Progenitor cell of endocrine pancreas (in vitro differentiated cells): Measurements from ENCODE around the gene TMEM196. TPM values are rescaled to one million over a fixed set of nuclear protein-coding genes. Genes with fewer than 3 reads are reported as not detected.
"Not testable (repeated sequence)": the region's sequence is repeated elsewhere in the genome, so short reads cannot be mapped to it uniquely, and the experiment has no call there.

Source experiments
- DNase-seq: peaks from one replicate; pipeline ENCODE4 v3.0.0; 2021; ENCODE audit warnings: low spot score; ENCODE audit not compliant: unreplicated experiment
- H3K27ac Mint-ChIP-seq: 2 replicates; pipeline ENCODE4 v1.8.0; 2021; ENCODE audit warnings: mild to moderate bottlenecking, moderate library complexity, mixed read lengths
- H3K27me3 Mint-ChIP-seq: 2 replicates; pipeline ENCODE4 v1.8.0; 2021; ENCODE audit warnings: mixed read lengths
- H3K36me3 Mint-ChIP-seq: 2 replicates; pipeline ENCODE4 v1.8.0; 2022; ENCODE audit warnings: mixed read lengths; ENCODE audit not compliant: insufficient read depth
- H3K4me1 Mint-ChIP-seq: 2 replicates; pipeline ENCODE4 v1.8.0; 2021; ENCODE audit warnings: low read depth, mixed read lengths
- H3K4me3 Mint-ChIP-seq: 2 replicates; pipeline ENCODE4 v1.8.0; 2021; ENCODE audit warnings: low read depth, mild to moderate bottlenecking, moderate library complexity, mixed read lengths
- H3K9me3 Mint-ChIP-seq: 2 replicates; pipeline ENCODE4 v1.8.0; 2021; ENCODE audit warnings: low read depth, mixed read lengths
- CTCF ChIP-seq: fragments of 200-600 bp; sonication (generic); IDR thresholded peaks from one replicate; pipeline ENCODE4 v1.5.0; 2021; ENCODE audit warnings: antibody characterized with exemption, mild to moderate bottlenecking; ENCODE audit not compliant: unreplicated experiment
- total RNA-seq: library from RNA; stranded (reverse); gene quantifications from 2 replicates; pipeline ENCODE4 v1.2.1, GENCODE V29; 2021

TMEM196 gene
- total RNA-seq, 1 donor from 2014 or later: 0.69 TPM

GRCh38 chr7:19700936-19701335 lies 72.5 kb downstream of the TMEM196 start:
- TF ChIP-seq CTCF: no peak
- Mint-ChIP-seq H3K4me3 (no peak overlapping the region), H3K27me3 (no peaks in the 10 kb centered on the region), H3K4me1 (peaks cover 31% of the 10 kb centered on the region), H3K36me3 (peaks cover 11% of the 10 kb centered on the region), H3K9me3 (no peaks in the 10 kb centered on the region), H3K27ac (peak overlapping the region; percentile 39)
- no peak for DNase-seq

DNA sequence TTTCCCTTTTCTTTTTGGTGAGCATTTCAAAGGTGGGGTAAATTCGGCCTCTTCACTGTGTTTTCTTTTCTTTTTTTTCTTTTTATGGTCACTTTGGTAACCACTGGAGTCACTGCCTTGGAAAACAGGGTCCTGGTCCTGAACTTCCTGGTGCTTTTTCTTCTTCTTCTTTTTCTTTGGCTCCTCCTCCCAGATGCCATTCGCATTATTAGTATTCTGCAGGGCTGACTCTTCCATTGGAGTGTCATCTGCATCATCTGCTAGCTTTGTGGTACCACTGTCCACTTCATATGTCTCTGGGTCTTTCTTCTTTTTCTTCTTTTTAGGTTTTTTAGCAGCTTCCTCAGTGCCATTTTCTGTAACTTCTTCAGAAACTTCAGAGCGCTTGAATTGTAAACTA lies 75.1 kb downstream of the TMEM196 start:
- peaks cover 29% of the 10 kb centered on the region for H3K4me1 Mint-ChIP-seq

DNA sequence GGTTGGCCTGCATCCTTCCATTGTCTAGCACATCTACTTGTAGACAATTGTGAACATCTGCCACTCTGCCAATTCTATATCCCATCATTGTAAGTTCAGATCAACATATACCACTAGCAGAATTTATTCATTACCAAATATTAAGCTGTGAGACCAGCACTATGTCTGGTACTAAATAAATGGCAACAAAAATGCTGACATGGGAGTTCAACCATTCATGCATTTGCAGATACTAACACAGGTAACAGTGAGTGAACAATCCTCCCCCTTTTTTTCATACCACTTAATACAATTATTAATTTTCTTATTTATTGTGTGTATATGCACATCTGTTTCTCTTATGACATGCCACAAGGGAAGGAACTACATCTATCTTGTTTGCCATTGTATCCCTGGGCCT lies 76.5 kb downstream of the TMEM196 start:
- no peak overlapping the region for H3K27ac Mint-ChIP-seq
- H3K9me3 Mint-ChIP-seq: no peaks in the 10 kb centered on the region
- DNase-seq: no peak
- peaks cover 21% of the 10 kb centered on the region for H3K4me1 Mint-ChIP-seq
- no peaks in the 10 kb centered on the region for H3K27me3 Mint-ChIP-seq
- no peak overlapping the region for H3K4me3 Mint-ChIP-seq
- TF ChIP-seq CTCF: no peak
- peaks cover 9% of the 10 kb centered on the region for H3K36me3 Mint-ChIP-seq

More for the DNA sequence above, 75.1 kb downstream of the TMEM196 start:
- no peak for DNase-seq
- no peaks in the 10 kb centered on the region for H3K27me3 Mint-ChIP-seq
- no peak overlapping the region for H3K4me3 Mint-ChIP-seq
- H3K9me3 Mint-ChIP-seq: no peaks in the 10 kb centered on the region
- no peak for TF ChIP-seq CTCF
- peak overlapping the region; percentile 68 for H3K27ac Mint-ChIP-seq
- H3K36me3 Mint-ChIP-seq: peaks cover 9% of the 10 kb centered on the region

DNA sequence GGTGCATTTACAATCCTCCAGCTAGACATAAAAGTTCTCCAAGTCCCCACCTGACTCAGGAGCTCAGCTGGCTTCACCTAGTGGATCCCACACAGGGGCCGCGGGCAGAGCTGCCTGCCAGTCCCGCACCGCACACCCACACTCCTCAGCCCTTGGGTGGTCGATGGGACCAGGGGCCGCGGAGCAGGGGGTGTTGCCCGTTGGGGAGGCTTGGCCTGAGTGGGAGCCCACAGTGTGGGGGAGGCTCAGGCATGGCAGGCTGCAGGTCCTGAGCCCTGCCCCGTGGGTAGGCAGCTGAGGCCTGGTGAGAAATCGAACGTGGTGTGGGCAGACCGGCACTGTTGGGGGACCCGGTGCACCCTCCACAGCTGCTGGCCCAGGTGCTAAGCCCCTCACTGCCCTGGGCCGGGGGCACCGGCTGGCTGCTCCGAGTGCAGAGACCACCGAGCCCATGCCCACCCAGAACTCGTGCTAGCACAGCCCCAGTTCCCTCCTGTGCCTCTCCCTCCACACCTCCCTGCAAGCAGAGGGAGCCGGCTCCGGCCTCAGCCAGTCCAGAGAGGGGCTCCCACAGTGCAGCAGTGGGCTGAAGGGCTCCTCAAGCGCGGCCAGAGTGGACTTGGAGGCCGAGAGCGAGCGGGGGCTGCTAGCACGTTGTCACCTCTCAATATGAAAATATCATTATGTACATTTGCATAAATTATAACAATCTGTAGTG lies 81.1 kb downstream of the TMEM196 start:
- Mint-ChIP-seq H3K4me3 (no peak overlapping the region), H3K36me3 (peaks cover 2% of the 10 kb centered on the region), H3K9me3 (peaks cover 12% of the 10 kb centered on the region), H3K4me1 (peaks cover 5% of the 10 kb centered on the region), H3K27ac (no peak overlapping the region), H3K27me3 (no peaks in the 10 kb centered on the region)
- no peak for DNase-seq
- TF ChIP-seq CTCF: no peak

DNA sequence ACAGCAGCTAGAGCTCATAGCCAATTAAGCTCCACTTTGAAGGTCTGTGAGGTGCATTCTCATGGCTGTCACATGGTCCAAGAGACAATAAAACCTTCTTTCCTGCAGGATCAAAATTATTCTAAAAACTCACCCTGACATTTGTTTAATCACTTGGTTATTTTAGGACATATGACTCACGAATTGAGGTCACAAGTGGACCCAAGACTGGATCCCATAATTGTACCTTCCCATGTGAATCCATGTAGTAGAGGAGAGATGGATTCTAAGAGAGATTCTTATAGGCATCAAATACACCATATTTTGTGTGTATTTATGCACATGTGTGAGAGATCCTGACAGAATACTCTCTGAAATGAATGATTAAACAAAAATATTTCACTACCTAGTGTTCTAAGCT lies 82.7 kb downstream of the TMEM196 start:
- Mint-ChIP-seq H3K36me3 (no peaks in the 10 kb centered on the region), H3K4me1 (peaks cover under 1% of the 10 kb centered on the region), H3K4me3 (no peak overlapping the region), H3K27me3 (no peaks in the 10 kb centered on the region), H3K27ac (no peak overlapping the region), H3K9me3 (peaks cover 15% of the 10 kb centered on the region)
- TF ChIP-seq CTCF: no peak
- no peak for DNase-seq

DNA sequence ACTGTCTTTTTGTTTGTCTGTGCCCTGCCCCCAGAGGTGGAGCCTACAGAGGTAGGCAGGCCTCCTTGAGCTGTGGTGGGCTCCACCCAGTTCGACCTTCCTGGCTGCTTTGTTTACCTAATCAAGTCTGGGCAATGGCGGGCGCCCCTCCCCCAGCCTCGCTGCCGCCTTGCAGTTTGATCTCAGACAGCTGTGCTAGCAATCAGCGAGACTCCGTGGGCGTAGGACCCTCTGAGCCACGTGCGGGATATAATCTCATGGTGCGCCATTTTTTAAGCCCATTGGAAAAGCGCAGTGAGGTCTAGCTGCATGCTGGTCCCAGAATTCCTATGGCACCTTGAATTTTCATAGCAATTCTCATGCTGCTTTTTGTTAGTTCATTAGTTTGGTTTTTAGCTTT lies 84.3 kb downstream of the TMEM196 start:
- not testable (repeated sequence) for H3K27ac Mint-ChIP-seq

More for the DNA sequence above, 84.3 kb downstream of the TMEM196 start:
- H3K4me1 Mint-ChIP-seq, H3K36me3 Mint-ChIP-seq, H3K27me3 Mint-ChIP-seq, DNase-seq, H3K4me3 Mint-ChIP-seq: not testable (repeated sequence)
- peaks cover 15% of the 10 kb centered on the region for H3K9me3 Mint-ChIP-seq
